ENCODE measurements around the gene CATSPER1.
"Not testable (repeated sequence)": the region's sequence is repeated elsewhere in the genome, so short reads cannot be mapped to it uniquely, and the experiment has no call there.

Gene CATSPER1

GRCh38 chr11:66042996-66043906, 17.0 kb upstream of the CATSPER1 start:
- Histone ChIP-seq H3K4me1 (ENCODE audit: control insufficient read depth in 1 of 2, insufficient read depth in 2 of 2, low read length in 2 of 2) (peaks cover 7 to 8% of the 10 kb centered on the region in 2 donors), H3K27ac (ENCODE audit: low read depth, low read length) (no peak overlapping the region), H3K9ac (ENCODE audit: low read depth in 1 of 2, low read length in 2 of 2) (no peak overlapping the region), H3K36me3 (ENCODE audit: control insufficient read depth in 1 of 2, insufficient read depth in 2 of 2, low read length in 2 of 2) (no peaks in the 10 kb centered on the region), H3K4me3 (ENCODE audit: low read depth in 1 of 2, low read length in 2 of 2) (no peak overlapping the region), H3K9me3 (ENCODE audit: control insufficient read depth in 1 of 2, low read length in 2 of 2) (no peaks in the 10 kb centered on the region), H3K27me3 (ENCODE audit: control insufficient read depth in 1 of 2, insufficient read depth in 2 of 2, low read length in 2 of 2) (peaks cover 0 to 3% of the 10 kb centered on the region in 2 donors)

GRCh38 chr11:66042227-66042995, 16.1 kb upstream of the CATSPER1 start:
- Histone ChIP-seq H3K27ac (ENCODE audit: low read depth, low read length) (no peak overlapping the region), H3K9ac (ENCODE audit: low read depth in 1 of 2, low read length in 2 of 2) (no peak overlapping the region), H3K4me1 (ENCODE audit: control insufficient read depth in 1 of 2, insufficient read depth in 2 of 2, low read length in 2 of 2) (peaks cover 7 to 8% of the 10 kb centered on the region in 2 donors), H3K36me3 (ENCODE audit: control insufficient read depth in 1 of 2, insufficient read depth in 2 of 2, low read length in 2 of 2) (no peaks in the 10 kb centered on the region), H3K9me3 (ENCODE audit: control insufficient read depth in 1 of 2, low read length in 2 of 2) (no peaks in the 10 kb centered on the region), H3K4me3 (ENCODE audit: low read depth in 1 of 2, low read length in 2 of 2) (no peak overlapping the region), H3K27me3 (ENCODE audit: control insufficient read depth in 1 of 2, insufficient read depth in 2 of 2, low read length in 2 of 2) (peaks cover 0 to 3% of the 10 kb centered on the region in 2 donors)

GRCh38 chr11:66039765-66040164, 13.5 kb upstream of the CATSPER1 start:
- peaks cover under 1% of the 10 kb centered on the region in 2 donors for H3K4me1 ChIP-seq (ENCODE audit: control insufficient read depth in 1 of 2, insufficient read depth in 2 of 2, low read length in 2 of 2)
- H3K9ac ChIP-seq (ENCODE audit: low read depth in 1 of 2, low read length in 2 of 2), result no peak overlapping the region
- no peaks in the 10 kb centered on the region for H3K27me3 ChIP-seq (ENCODE audit: control insufficient read depth in 1 of 2, insufficient read depth in 2 of 2, low read length in 2 of 2)
- H3K36me3 ChIP-seq (ENCODE audit: control insufficient read depth in 1 of 2, insufficient read depth in 2 of 2, low read length in 2 of 2), result no peaks in the 10 kb centered on the region
- H3K9me3 ChIP-seq (ENCODE audit: control insufficient read depth in 1 of 2, low read length in 2 of 2), result no peaks in the 10 kb centered on the region
- no peak overlapping the region for H3K27ac ChIP-seq (ENCODE audit: low read depth, low read length)
- H3K4me3 ChIP-seq (ENCODE audit: low read depth in 1 of 2, low read length in 2 of 2), result no peak overlapping the region

GRCh38 chr11:66037327-66037726, 11.0 kb upstream of the CATSPER1 start:
- H3K27ac ChIP-seq (ENCODE audit: low read depth, low read length), result no peak overlapping the region
- no peaks in the 10 kb centered on the region for H3K9me3 ChIP-seq (ENCODE audit: control insufficient read depth in 1 of 2, low read length in 2 of 2)
- H3K9ac ChIP-seq (ENCODE audit: low read depth in 1 of 2, low read length in 2 of 2), result no peak overlapping the region
- H3K36me3 ChIP-seq (ENCODE audit: control insufficient read depth in 1 of 2, insufficient read depth in 2 of 2, low read length in 2 of 2), result no peaks in the 10 kb centered on the region
- H3K27me3 ChIP-seq (ENCODE audit: control insufficient read depth in 1 of 2, insufficient read depth in 2 of 2, low read length in 2 of 2), result no peaks in the 10 kb centered on the region
- H3K4me3 ChIP-seq (ENCODE audit: low read depth in 1 of 2, low read length in 2 of 2), result no peak overlapping the region
- H3K4me1 ChIP-seq (ENCODE audit: control insufficient read depth in 1 of 2, insufficient read depth in 2 of 2, low read length in 2 of 2), result no peaks in the 10 kb centered on the region

GRCh38 chr11:66036334-66036710, 10.0 kb upstream of the CATSPER1 start:
- Histone ChIP-seq H3K9me3 (ENCODE audit: control insufficient read depth in 1 of 2, low read length in 2 of 2) (no peaks in the 10 kb centered on the region), H3K4me3 (ENCODE audit: low read depth in 1 of 2, low read length in 2 of 2) (no peak overlapping the region), H3K9ac (ENCODE audit: low read depth in 1 of 2, low read length in 2 of 2) (no peak overlapping the region), H3K27ac (ENCODE audit: low read depth, low read length) (no peak overlapping the region), H3K36me3 (ENCODE audit: control insufficient read depth in 1 of 2, insufficient read depth in 2 of 2, low read length in 2 of 2) (no peaks in the 10 kb centered on the region), H3K4me1 (ENCODE audit: control insufficient read depth in 1 of 2, insufficient read depth in 2 of 2, low read length in 2 of 2) (no peaks in the 10 kb centered on the region), H3K27me3 (ENCODE audit: control insufficient read depth in 1 of 2, insufficient read depth in 2 of 2, low read length in 2 of 2) (no peaks in the 10 kb centered on the region)

GRCh38 chr11:66035653-66036333, 9.5 kb upstream of the CATSPER1 start:
- Histone ChIP-seq H3K4me3 (ENCODE audit: low read depth in 1 of 2, low read length in 2 of 2) (no peak overlapping the region), H3K27ac (ENCODE audit: low read depth, low read length) (no peak overlapping the region), H3K4me1 (ENCODE audit: control insufficient read depth in 1 of 2, insufficient read depth in 2 of 2, low read length in 2 of 2) (no peaks in the 10 kb centered on the region), H3K9ac (ENCODE audit: low read depth in 1 of 2, low read length in 2 of 2) (no peak overlapping the region), H3K9me3 (ENCODE audit: control insufficient read depth in 1 of 2, low read length in 2 of 2) (no peaks in the 10 kb centered on the region), H3K27me3 (ENCODE audit: control insufficient read depth in 1 of 2, insufficient read depth in 2 of 2, low read length in 2 of 2) (no peaks in the 10 kb centered on the region), H3K36me3 (ENCODE audit: control insufficient read depth in 1 of 2, insufficient read depth in 2 of 2, low read length in 2 of 2) (no peaks in the 10 kb centered on the region)

- Histone ChIP-seq H3K4me1 (ENCODE audit: control insufficient read depth in 1 of 2, insufficient read depth in 2 of 2, low read length in 2 of 2) (no peaks in the 10 kb centered on the region), H3K27ac (ENCODE audit: low read depth, low read length) (no peak overlapping the region), H3K9ac (ENCODE audit: low read depth in 1 of 2, low read length in 2 of 2) (no peak overlapping the region), H3K4me3 (ENCODE audit: low read depth in 1 of 2, low read length in 2 of 2) (no peak overlapping the region), H3K27me3 (ENCODE audit: control insufficient read depth in 1 of 2, insufficient read depth in 2 of 2, low read length in 2 of 2) (no peaks in the 10 kb centered on the region), H3K36me3 (ENCODE audit: control insufficient read depth in 1 of 2, insufficient read depth in 2 of 2, low read length in 2 of 2) (no peaks in the 10 kb centered on the region), H3K9me3 (ENCODE audit: control insufficient read depth in 1 of 2, low read length in 2 of 2) (no peaks in the 10 kb centered on the region)
Measured at GRCh38 chr11:66032957-66033735, 6.9 kb upstream of the CATSPER1 start.

GRCh38 chr11:66023186-66023440, 3.2 kb downstream of the CATSPER1 start:
- not testable (repeated sequence) for H3K9me3 ChIP-seq (ENCODE audit: control insufficient read depth in 1 of 2, low read length in 2 of 2); H3K27ac ChIP-seq (ENCODE audit: low read depth, low read length); H3K4me1 ChIP-seq (ENCODE audit: control insufficient read depth in 1 of 2, insufficient read depth in 2 of 2, low read length in 2 of 2); H3K9ac ChIP-seq (ENCODE audit: low read depth in 1 of 2, low read length in 2 of 2); H3K4me3 ChIP-seq (ENCODE audit: low read depth in 1 of 2, low read length in 2 of 2); H3K36me3 ChIP-seq (ENCODE audit: control insufficient read depth in 1 of 2, insufficient read depth in 2 of 2, low read length in 2 of 2); H3K27me3 ChIP-seq (ENCODE audit: control insufficient read depth in 1 of 2, insufficient read depth in 2 of 2, low read length in 2 of 2)

- H3K27ac ChIP-seq (ENCODE audit: low read depth, low read length), result no peak overlapping the region
- no peaks in the 10 kb centered on the region for H3K36me3 ChIP-seq (ENCODE audit: control insufficient read depth in 1 of 2, insufficient read depth in 2 of 2, low read length in 2 of 2)
- peaks cover 0 to 4% of the 10 kb centered on the region in 2 donors for H3K27me3 ChIP-seq (ENCODE audit: control insufficient read depth in 1 of 2, insufficient read depth in 2 of 2, low read length in 2 of 2)
- H3K9me3 ChIP-seq (ENCODE audit: control insufficient read depth in 1 of 2, low read length in 2 of 2), result no peaks in the 10 kb centered on the region
- H3K9ac ChIP-seq (ENCODE audit: low read depth in 1 of 2, low read length in 2 of 2), result no peak overlapping the region
- H3K4me1 ChIP-seq (ENCODE audit: control insufficient read depth in 1 of 2, insufficient read depth in 2 of 2, low read length in 2 of 2), result peaks cover 0 to 7% of the 10 kb centered on the region in 2 donors
- H3K4me3 ChIP-seq (ENCODE audit: low read depth in 1 of 2, low read length in 2 of 2), result peak overlapping the region; percentile 21 to 35
Measured at GRCh38 chr11:66022401-66023185, 3.7 kb downstream of the CATSPER1 start.

Data from duodenal mucosa (tissue), 2 donors.